HG02970 (cell line): ENCODE data around the gene ITCH.
"Not testable (repeated sequence)": the region's sequence is repeated elsewhere in the genome, so short reads cannot be mapped to it uniquely, and the experiment has no call there.

Experiments
- ATAC-seq: cut with Tn5 transposase; IDR thresholded peaks from one replicate; pipeline ENCODE4 v1.9.1; 2021; ENCODE audit warnings: mild to moderate bottlenecking, moderate library complexity, moderate number of reproducible peaks; ENCODE audit not compliant: unreplicated experiment, low FRiP score

The ITCH gene

DNA sequence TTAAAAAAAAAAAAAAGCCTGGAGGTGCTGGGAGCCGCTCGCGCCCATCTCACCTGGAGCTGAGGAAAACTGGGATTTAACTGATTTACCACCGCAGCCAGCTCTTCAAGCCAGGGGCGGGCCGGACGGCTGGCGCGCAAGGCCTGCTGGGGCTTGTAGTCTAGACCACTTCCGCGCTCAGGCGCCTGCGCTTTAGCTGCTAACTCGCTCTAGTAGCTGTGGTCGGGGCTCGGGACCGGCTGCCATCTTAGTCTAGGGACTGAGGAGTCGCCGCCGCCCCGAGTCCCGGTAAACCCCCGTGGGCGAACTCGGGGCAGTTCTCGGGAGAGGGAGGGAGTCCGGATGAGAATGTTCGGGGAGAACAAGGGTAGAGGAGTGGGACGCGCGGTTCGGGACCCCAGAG lies at the start of gene ITCH:
TSS of gene ITCH (plus strand) at position 212 of the 403 bp plus-strand sequence. CDS start 30,539 bp downstream, outside the sequence.
- peak; percentile 94 for ATAC-seq

DNA sequence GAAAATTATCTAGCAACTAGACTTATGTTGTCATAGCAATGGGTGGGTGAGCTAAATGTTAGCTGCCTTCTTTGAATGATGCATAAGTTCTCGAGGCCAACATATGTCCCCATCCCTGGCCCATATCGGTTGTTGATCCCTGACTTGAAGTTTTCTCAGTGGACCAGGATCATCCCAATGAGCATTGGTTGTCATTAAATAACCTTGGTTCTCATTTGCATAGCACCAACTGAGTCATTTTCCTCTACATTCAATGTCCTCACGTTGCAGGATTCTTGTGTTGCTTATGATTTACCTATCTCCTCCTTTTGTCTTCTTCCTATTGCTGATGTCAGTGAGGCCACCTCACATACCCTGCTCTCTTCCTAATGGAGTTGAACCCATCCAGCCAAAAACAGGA lies 47.8 kb upstream of the ITCH start:
- no peak for ATAC-seq

DNA sequence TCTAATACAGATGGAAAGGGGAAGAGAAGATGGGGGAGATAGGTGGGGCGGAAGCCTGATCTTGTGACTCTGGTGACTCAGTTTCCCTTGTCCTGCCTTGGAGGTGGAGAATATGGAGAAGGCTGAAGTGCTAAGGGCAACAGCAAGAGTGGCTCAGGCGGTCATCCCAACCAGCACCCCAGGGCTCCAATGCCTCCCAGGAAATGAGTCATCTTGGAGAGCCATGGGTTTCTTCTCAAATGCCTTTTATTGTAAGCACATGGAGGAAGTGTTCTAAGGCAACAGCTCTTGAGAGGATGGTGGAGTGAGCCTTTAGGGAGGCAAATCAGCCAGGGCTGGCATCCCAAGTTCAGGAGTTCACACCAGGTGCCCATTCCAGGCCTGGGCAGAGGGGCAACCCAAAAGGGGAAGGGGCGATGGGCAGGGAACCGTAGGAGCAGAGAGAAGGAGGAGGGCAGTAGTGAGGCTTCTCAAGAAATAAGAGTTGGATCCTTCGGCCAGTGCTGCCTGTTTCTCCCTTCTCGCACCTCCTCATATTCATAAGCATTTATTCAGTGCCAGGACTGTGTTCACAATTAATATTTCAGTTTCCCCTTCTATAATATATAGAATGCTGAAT lies 46.8 kb upstream of the ITCH start:
- no peak for ATAC-seq

DNA sequence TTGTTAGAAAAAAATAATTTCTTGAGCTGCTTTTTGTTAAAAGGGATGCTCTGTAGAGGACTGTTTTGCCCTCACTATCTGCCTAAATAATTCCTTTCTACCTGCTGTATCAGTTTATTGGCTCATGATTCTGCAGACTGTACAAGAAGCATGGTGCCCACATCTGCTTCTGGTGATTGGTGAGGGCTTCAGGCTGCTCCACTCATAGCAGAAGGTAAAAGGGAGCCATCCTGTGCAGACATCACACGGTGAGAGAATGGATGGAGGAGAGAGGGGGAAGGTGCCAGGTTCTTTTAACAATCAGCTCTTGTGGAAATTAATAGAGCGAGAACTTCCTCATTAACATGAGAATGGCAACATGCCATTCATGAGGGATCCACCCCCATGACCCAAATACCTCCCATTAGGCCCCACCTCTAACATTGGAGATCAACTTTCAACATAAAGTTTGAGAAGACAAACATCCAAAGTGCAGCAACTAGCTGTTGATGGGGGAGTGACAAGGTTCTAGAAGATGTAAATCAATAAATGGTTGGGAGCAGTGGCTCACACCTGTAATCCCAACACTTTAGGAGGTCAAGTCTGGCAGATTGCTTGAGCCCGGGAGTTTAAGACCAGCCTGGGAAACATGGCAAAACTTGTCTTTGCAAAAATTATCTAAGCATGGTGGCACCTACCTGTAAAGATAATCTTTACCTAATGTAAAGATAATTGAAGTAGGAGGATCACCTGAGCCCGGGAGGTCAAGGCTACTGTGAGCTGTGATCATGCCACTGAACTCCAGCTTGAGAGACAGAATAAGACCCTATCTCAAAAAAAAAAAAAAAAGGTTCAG lies 44.2 kb upstream of the ITCH start:
- no peak for ATAC-seq

DNA sequence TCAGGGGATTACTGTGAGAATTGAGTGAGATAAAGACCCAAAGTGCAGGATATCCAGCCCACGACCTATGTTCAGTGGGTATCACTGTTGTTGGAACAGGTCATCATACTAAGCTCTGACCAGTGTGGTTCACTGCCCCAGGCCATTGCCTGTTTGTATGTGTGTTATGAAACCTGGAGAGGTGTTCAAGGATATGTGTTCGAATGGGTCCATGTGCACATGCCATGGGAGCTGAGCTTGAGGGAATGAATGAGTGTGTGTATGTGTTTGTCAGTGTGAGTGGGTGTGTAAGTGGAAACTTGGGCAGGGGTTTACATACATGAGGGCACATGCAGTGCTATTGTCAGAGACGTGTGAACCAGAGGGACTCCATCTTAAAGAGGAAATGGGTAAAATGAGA lies 42.2 kb upstream of the ITCH start:
- ATAC-seq, result no peak

DNA sequence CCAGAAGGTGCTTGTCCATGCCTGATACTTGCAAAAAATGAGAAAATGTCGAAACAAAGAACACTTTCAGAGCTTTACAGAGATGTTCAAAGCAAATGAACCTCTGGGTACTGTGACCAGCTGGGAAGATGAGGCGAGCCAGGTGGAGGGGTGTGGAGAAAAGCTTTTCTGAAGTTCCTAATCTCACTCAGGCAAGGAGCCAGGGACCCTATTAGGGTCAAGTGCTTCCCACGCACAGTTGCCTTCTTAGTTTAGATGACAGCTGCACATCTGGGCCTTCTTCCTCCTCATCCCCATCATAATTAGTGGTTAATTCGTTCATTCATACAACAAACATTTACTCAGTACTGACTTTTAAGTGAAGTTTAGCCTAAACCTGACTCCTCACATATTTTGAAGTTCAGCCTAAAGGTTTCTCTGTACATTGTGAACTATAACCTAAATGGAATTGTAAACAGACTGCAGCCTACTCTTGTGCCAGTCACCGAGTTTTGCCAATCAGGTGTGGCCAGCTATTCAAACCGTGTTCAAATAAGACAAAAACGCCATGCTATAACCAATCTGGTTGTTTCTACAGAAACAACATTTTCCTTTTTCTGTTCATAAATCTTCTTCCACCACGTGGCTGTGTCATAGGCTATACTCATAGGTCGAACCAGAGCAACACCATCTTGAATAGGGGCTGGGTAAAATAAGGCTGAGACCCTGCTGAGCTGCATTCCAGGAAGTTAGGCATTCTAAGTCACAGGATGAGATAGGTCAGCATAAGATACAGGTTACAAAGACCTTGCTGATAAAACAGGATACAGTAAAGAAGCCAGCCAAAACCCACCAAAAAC lies 40.6 kb upstream of the ITCH start:
- no peak for ATAC-seq

DNA sequence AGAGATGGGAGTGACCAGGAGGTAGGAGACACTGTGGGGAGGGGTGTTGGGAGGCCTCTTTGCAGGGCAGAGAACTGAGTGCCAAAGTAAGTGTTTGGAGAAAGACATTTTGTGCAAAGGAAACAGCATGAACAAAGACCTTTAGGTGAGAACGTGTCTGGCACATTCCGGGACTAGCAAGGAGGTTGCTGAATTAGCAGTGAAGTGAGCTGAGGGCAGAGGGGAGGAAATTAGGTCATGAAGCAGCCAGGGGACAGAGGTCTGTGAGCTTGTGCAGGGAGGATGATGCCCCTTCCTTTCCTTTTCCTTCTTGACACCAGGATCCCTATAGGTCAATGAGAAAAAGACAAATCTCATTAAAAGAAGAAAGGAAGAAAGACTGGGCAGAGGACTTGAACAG lies 38.5 kb upstream of the ITCH start:
- no peak for ATAC-seq

DNA sequence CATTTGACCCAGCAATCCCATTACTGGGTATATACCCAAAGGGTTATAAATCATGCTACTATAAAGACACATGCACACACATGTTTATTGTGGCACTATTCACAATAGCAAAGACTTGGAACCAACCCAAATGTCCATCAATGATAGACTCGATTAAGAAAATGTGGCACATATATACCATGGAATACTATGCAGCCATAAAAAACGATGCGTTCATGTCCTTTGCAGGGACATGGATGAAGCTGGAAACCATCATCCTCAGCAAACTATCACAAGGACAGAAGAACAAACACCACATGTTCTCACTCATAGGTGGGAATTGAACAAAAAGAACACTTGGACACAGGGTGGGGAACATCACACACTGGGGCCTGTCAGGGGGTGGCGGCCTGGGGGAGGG lies 34.9 kb upstream of the ITCH start:
- not testable (repeated sequence) for ATAC-seq

DNA sequence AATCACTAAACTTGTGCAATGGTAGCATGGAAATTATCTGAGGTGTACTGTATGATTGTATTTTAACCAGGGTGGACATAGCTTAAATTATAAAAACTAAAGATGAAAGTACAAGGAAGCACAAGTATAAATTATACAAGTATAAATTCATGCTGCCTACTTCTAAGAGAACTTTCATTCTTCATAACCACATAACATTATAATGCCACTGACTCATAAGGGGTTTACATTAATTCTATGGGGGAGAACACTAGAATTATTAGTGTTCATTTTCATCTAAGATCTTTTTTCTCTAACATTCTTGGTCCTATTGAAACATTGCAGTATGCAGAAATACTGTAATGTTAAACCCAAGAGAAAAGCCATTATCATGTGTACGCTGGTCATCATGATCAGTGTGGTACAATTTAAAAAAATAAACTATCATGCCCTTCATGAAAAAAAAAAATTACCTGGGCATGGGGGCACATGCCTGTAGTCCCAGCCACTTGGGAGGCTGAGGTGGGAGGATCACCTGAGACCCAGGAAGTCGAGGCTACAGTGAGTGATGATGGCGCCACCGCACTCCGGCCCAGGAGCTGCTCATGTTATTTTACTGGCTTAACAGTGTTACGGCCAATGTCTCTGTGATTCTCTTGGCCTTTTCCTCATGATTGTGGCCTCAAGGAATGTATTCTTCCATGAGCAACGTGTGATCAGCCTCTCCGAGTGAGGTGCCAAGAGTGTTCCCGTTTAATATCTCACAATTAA lies 34.0 kb upstream of the ITCH start:
- no peak for ATAC-seq

DNA sequence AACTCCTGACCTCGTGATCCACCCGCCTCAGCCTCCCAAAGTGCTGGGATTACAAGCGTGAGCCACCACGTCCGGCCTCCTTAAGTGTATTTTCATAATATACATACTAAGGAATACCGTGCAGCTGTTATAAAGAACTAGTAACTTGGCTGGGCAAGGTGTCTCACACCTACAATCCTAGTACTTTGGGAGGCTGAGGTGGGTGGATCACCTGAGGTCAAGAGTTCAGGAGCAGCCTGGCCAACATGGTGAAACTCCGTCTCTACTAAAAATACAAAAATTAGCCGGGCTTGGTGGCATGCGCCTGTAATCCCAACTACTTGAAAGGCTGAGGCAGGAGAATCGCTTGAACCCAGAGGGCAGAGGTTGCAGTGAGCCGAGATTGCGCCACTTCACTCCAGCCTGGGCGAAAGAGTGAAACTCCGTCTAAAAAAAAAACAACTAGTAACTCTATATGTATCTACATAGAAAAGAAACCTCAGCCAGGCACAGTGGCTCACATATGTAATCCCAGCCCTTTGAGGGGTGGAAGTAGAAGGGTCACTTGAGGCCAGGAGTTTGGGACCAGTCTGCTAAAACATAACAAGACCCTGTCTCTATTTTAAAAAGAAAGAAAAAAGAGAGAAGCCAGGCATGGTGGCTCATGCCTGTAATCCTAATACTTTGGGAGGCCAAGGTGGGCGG lies 32.1 kb upstream of the ITCH start:
- ATAC-seq, result not testable (repeated sequence)

DNA sequence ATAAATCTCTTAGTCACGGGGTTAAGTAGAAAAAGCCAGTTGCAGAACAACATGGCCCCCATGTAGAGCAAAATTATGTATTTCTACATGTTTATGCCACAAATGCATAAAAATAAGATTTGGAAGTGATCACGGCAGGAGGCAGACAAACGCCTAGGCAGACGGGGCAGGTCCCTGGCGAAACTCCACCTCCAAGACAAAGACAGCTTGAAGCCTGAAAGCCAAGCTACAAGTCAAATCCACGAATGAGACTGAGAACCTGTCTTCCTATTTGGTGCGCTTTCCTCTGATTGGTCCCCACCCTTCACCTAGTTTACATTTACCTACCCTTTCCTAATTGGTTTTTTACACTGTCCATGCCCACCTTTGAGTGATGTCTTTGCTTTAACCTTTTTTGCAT lies 31.2 kb upstream of the ITCH start:
- no peak for ATAC-seq

DNA sequence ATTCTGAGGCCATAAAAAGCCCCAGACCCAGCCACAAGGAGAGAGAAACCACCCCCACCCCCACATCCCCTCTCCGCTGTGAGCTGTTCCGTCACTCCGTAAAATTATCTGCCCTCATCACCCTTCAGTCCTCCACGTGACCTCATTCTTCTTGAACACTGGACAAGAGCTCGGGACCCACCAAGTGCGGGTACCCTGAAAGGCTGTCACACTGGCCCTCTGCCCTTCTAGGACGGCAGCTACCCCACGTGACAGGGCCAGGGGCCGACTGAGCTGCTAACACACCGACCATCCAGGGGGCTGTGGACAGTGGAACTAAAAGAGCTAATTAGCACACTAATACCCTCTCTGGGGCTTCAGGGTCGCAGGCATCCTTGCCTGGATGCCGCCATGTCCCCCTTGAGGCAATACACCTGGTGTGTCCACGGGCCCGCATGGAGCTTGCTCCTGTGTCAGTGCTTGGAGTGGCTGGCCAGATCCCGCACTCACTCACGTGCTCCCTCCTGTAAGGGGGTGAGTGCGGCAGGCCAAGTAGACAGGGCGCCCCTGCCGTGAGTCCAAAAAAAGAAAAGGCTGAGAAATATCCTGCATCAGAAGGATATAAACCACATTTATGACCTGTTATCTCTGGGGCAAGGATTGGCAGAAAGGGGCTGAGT lies 30.7 kb upstream of the ITCH start:
- no peak for ATAC-seq

DNA sequence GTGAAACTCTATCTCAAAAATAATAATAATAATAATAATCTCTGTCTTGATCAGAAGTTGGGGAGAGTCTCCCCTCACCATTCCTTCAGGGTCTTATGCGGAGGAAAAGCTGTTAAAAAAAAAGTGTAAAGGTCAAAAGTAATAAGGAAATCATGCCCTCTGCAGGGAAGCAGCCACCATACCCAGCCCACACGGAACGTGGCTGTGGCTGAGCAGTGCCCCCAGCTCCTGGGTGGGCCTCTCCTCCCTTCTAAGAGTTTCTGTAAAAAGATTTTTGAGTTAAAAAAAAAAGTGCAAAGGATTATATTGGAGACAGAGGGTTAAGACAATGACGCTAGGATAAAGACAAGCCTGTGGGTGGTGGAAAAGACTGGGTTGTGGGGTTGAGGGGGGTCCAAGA lies 29.3 kb upstream of the ITCH start:
- no peak for ATAC-seq

DNA sequence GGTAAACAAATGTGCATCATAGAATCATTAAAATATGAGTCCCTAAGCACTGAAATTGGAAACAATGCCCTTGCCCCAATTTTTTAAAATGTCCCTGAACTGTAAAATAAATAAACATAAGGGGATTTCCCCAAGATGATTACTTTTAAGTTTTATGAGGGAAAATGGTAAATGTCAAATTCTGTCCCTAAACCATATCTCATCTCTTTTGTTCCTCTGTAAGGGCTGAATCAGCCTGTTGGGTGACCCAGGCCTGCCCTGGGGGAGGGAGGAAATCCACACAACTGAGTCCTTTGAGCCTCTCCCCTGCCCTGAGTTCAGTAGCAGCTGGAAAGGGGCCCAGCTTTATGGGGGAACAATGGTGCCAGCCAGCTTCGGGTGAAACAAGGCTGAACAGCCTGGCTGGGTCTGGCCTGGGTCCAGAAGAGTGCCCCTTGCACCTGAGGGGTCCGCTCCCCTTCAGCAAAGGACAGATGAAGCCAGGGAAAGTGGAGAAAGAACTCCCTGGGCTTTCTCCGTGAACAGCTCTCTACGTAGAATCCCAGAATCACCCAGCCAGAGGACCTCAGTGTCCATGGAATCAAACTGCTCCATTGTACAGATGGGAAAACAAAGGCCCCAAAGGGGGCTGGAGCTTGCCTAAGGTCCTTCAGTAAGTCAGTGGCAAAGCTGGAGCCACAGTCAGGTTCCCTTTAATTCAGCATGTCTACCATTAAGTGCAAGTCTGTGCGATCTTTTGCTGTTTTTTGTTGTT lies 28.2 kb upstream of the ITCH start:
- ATAC-seq, result no peak

DNA sequence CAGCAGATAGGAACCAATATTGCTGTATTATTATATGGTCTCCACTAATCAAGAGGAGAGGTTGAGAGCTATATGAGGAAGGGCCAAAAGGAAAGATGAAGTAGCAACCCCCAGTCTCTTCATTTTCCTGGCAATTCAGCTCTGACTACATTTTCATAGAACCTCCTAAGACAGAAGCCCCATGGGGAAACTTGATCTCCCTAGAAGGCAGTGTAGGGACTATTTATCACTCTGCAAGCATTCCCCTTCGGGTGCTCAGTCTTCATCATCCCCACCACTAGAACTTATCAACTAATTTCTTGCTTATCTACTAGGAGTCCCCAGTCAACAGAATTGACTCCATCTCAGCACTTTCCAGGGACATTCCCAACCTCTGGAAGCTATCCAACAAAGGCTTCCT lies 25.5 kb upstream of the ITCH start:
- no peak for ATAC-seq

DNA sequence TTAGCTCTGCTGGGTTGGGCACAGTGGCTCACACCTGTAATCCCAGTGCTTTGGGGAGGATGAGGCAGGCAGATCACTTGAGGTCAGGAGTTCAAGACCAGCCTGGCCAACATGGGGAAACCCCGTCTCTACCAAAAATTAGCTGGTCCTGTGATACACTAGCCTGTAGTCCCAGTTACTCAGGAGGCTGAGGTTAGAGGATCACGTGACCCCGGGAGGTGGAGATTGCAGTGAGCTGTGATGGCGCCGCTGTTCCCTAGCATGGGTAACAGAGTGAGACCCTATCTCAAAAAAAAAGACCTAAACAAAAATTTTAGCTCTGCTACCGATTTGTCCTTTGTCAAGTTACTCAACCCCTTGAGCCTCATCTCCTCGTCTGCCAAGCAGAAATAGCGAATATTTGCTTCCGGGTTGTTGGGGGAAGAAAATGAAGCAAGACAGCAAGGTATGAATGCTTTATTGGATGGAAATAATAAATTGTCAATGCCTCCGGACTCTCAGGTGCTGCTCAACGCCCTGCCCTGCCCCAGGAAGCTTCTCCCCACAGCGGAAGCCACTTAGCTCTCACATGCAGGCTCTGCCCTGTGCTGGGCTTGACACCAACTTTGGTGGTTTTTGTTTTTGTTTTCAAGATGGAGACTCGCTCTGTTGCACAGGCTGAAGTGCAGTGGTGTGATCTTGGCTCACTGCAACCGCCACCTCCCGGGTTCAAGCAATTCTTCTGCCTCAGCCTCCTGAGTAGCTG lies 24.9 kb upstream of the ITCH start:
- ATAC-seq, result no peak

DNA sequence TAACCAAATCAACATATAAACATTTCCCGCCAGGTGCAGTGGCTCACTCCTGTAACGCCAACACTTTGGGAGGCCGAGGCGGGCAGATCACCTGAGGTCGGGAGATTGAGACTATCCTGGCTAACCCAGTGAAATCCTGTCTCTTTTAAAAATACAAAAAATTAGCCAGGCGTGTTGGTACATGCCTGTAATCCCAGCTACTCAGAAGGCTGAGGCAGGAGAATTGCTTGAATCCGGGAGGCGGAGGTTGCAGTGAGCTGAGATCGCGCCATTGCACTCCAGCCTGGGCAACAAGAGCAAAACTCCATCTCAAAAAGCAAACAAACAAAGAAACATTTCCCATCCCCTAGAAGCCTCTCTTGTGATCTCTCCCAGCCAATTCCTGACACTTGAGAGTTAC lies 22.3 kb upstream of the ITCH start:
- not testable (repeated sequence) for ATAC-seq

DNA sequence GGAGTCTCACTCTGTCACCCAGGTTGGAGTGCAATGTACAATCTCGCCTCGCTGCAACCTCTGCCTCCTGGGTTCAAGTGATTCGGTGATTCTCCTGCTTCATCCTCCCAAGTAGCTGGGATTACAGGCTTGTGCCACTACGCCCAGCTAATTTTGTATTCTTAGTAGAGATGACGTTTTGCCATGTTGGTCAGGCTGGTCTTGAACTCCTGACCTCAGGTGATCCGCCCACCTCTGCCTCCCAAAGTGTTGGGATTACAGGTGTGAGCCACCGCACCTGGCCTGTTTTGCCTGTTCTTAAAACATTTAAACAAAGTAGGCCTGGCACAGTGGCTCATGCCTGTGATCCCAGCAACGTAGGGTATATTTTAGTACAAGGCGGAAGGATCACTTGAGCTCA lies 21.9 kb upstream of the ITCH start:
- ATAC-seq, result not testable (repeated sequence)
